ENCODE results near the gene SUMO4.
A peak's percentile ranks its signal among the peaks of the same experiment; 100 is the strongest.

The SUMO4 gene

DNA sequence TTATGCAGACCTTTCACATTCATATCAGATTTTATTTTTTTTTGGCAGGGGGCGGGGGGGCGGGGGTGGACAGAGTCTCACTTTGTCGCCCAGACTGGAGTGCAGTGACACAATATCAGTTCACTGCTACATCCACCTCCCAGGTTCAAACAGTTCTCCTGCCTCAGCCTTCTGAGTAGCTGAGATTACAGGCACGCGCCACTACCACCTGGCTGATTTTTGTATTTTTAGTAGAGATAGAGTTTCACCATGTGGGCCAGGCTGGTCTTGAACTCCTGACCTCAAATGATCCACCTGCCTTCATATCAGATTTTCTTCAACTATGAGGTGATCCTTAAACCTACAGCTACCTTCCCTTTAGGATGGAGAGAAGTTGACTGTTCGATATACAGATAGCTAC is 8.0 kb upstream of the SUMO4 start:
- DNase-seq: no peak

DNA sequence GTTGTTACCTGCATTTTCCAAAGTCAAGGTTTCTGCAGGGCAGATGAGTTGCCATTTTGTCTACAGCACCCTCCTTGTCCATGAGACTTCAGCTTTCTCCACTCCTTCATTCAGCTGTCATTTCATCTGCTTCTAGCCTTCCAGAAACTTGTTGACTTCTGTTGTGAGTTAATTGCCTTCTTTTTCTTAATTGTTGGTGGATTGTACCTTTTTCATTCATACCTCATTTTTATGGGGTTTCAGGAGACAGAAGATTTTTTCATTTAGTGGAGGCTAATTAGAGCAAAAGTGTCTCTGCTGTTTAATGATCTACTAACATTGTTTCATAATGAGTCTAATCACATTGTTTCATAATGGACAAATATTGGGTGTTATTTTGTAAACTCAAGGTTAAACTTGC is 7.5 kb upstream of the SUMO4 start:
- DNase-seq: no peak

GRCh38 chr6:149393002-149393679 is 6.9 kb upstream of the SUMO4 start:
- no peak for DNase-seq

DNA sequence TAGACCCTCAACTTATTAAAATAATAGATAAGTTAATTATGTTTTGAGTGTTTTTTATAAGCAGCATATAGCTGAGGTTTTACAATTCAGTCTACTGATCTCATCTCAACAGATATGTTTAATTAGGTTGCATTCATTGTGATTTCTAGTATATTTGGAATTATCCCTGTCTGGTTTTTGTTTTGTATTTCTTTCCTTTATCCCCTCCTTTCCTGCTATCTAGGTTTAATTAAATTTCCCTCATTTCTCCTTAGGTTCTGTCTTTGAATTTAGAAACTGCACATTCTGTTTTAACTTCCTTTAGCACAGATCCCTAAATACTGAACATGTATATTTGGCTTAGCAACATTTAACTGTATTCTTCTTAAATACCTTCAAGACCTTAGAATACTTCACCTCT is 4.9 kb upstream of the SUMO4 start:
- no peak for DNase-seq

DNA sequence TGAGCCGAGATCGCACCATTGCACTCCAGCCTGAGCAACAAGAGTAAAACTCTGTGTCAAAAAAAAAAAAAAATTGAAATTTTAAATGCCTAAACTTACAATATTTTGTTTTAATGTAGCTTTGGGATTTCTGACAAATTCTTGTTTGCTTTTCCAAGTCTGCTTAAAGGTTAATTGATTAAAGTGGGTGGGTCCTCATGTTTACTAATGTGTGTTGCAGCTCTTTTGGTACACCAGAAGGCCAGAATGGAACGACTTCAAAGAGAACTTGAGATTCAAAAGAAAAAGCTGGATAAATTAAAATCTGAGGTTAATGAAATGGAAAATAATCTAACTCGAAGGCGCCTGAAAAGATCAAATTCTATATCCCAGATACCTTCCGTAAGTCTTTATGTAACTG is 2.7 kb upstream of the SUMO4 start:
- no peak for DNase-seq

DNA sequence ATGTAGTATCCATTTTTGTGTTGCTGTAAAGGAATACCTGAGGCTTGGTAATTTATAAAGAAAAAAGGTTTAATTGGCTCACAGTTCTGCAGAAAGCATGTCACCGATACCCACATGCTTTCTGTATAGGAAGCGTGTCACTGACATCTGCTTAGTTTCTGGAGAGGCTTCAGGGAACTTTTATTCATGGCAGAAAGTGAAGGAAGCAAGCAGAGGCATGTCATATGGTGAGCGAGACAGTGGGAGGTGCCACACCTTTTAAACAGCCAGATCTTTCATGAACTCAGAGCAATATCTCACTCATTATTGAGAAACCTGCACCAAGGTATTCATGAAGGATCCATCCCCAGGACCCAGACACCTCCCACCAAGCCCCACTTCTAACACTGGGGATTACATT is 3.5 kb downstream of the SUMO4 start:
- no peak for DNase-seq

DNA sequence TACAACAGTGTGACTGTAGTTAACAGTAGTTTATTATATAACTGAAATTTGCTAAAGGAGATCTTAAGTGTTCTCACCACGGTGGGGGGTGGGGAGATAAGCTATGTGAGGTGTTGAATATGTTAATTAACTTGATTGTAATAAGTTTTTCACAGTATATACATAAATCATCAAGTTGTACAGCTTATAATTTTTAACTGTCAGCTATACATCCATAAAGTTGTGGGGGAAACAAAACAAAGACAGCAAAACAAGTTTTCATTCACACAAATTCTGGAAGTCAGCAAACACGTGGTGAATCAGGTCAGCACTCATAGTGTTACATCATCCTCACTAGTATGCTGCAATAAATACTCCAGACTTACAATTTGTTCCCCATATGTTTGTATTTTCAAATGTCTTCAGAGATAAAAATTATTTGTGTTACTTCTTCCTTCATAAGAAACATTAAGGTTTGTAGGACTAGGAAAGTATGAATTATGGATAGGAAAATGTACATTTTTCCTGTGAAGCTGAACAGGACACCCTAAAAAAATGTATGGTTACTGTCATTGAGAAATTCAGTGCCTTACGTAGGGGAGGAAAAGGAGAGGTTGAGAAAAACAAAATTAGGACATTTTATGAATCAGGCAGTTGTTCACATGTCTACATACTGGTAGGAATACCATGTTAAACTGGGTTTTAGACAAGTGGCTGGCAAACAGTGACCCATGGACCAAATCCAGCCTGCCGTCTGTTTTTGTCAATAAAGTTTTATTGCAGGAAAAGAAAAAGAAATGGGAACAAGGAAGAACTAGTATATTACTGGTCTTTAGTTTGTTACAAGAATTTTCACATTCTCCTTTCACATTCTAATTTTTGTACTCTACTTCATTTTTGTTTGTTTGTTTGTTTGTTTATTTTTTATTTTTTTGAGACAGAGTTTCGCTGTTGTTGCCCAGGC is 6.0 kb downstream of the SUMO4 start:
- no peak for DNase-seq

DNA sequence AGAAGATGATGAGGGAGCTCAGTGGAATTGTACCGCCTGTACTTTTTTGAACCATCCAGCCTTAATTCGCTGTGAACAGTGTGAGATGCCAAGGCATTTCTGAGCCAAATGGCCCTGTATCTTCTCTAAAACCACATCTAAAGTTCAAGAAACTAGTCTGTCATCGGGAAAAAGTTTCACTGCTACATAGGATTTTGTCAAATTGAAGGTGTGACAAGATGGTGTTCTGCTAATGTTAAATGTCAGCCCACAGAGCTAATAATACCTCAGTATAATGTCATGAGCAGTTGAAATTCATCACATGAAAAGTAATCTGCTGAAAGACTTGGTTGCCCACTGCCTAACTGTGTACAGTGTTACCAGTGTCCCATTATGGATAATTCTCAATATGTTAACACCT is 9.6 kb downstream of the SUMO4 start:
- no peak for DNase-seq

DNA sequence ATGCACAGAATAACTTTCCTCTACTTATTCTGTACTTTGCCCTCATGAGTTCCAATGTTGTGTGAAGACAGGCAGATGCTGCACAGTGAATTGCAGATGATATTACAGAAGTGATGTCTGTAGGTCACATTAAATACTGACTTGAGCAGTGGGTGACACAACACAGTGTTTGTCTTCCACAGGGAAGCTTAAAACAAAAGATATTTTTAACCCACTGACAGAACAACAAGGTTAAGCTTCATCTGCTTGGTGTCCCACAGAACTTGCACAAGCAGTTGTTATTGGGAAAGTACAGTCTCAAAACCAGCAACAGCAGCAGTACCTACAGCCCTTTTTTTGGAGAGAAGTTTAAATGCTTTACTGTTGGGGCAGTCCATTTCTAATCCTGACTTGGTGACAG is 10.5 kb downstream of the SUMO4 start:
- no peak for DNase-seq

DNA sequence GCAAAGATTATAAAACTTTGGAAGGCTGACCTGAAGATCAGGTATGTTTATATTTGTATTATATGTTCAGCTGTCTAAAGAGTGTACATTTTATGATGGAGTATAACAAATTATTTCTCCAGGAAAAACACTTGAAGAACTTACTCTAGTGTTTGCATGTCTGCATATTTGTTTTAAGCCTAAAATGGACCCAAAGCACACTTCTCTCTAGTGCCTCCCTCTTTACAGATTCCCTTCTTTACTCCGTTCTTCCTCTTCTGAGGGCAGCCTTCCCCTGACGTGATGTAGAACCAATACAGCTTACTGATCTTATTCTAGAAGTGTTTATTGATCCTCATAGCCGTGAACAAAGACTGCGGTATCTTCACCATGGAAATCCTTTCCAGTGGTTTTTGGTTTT is 13.9 kb downstream of the SUMO4 start:
- no peak for DNase-seq

GRCh38 chr6:149414821-149415220 is 14.8 kb downstream of the SUMO4 start:
- no peak for DNase-seq

- DNase-seq: no peak
These were observed 19.8 kb downstream of the SUMO4 start for GRCh38 chr6:149419696-149420404.

DNA sequence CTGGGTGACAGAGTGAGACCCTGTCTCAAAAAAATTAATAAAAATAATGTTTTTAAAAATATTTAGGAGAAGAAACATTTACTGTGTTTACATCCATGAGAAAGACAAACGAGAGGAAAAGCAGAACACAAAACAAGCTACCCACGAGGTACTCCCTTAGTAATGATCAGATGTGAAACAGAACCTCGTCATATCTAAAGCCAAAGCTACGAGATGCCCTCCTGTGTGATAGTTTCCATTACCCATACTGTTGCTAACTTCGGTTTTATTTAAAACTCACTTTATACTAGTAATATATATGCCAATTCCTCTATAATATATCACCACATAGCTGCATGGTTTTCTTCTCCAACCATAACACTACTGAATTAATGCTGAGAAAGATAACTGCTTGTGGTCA is 21.1 kb downstream of the SUMO4 start:
- no peak for DNase-seq

GRCh38 chr6:149422581-149422980 is 22.5 kb downstream of the SUMO4 start:
- no peak for DNase-seq

- no peak for DNase-seq
These were observed 23.9 kb downstream of the SUMO4 start for GRCh38 chr6:149423964-149424440.

GRCh38 chr6:149425224-149425623 is 25.2 kb downstream of the SUMO4 start:
- no peak for DNase-seq

GRCh38 chr6:149425754-149426153 is 25.7 kb downstream of the SUMO4 start:
- DNase-seq: no peak

- DNase-seq: no peak
These were observed 28.5 kb downstream of the SUMO4 start for GRCh38 chr6:149428606-149429005.

DNA sequence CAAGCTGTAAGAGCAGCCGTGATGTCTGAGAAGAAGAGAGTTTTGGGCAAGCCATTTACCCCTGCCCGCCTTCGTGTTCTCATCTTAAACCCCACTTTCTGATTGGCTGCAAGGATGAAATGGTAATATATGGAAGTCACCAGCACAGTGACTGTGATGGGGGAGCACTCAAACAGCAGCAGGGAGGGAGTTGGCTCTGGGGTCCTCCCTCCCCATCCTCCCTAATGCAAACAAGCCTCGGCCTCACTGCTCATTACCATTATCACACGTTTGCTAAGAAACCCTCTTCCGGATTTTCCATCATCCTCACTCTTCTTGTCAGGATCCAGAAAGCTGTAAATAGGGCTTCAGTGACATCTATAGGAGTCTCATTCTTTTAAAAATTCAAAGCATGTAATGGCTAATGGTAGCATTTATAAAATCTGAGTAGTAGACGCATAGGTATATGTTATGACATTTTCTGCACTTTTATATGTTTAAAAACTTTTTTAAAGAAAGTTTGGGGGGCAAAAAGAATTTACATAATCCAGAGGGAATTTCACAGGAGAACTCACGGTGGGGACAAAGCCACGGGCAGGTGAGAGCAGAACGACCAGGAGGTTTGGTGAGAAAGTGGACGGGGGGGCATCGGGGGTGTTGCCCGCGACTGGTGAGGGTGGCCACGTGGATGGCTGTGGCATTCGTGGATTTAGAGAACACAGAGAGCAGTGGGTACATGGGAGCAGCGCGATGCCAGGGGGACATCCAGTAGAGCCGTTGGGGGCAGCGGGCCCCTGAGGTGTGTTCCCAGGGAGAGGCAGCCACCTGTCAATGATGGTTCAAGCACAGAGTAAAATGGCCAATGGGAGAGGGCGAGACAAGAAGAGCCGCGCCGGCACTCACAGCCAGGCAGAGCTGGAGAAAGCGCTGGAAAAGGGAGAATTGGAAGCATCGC is 29.6 kb downstream of the SUMO4 start:
- no peak for DNase-seq

DNA sequence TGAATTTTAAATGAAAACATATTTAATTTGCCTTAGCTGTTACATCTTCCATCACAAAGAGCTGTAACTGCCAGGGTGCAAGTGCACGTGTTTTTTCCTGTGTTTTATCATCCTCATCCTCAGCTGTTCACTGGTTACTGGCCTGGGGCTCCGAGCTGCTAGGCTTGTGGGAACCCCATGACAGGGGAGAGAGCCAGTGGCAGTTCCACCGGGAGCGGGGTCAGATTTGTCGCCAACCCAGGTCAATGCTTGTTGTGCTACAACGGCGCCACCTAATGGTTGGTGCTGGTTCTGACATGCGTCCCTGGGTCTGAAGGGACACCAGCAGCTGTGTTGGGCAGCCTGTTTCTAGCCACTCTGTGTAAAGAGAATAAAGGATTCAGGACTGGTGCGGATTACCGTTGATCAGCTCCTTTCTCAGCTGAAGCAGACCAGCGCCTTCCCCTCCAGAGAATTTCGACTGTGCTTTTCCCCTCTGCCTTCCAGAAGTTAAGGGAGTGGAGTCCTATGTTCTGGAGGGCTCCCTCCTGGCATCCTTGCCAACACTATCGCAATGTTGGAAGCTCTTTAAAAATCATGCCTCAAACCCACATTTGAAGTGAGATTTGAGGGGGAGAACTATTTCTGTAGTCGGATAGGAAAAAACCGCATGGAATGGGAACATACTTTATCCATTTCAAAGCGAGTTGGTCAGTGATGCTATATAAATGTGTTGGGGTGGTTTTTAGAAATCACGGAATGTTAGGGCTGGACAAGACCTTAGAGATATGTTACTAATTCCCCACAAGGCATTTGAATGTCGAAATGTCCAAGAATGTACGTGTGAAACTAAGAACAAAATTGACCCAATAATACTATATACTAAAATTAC is 32.1 kb downstream of the SUMO4 start:
- peak; percentile 52 for DNase-seq

- DNase-seq: no peak
These were observed 33.3 kb downstream of the SUMO4 start for GRCh38 chr6:149433405-149433804.

All from NCI-H226 (cell line).